PFSK-1 (cell line): Measurements from ENCODE around the gene PCSK4.

Source experiments
- FOXP2 ChIP-seq: optimal IDR thresholded peaks from 2 replicates; pipeline ENCODE3; 2011; ENCODE audit warnings: borderline replicate concordance, control low read depth, inconsistent platforms; ENCODE audit not compliant: insufficient read depth; ENCODE audit errors: extremely low read length, extremely low read depth
- POLR2AphosphoS5 ChIP-seq: IDR thresholded peaks from 2 replicates; pipeline ENCODE4 v1.6.1; 2012; ENCODE audit warnings: low read depth, mild to moderate bottlenecking, control low read depth, low read length, moderate library complexity
- REST ChIP-seq, 2 experiments: IDR thresholded peaks; 2 replicates each; pipeline versions ENCODE4 v1.6.1 to v1.8.0; 2011 to 2012; ENCODE audit warnings: low read depth in 2 of 2, low read length in 2 of 2, control low read depth in 1 of 2, inconsistent platforms in 1 of 2, mild to moderate bottlenecking in 1 of 2, moderate library complexity in 1 of 2; ENCODE audit not compliant: insufficient read depth in 1 of 2
- SIN3A ChIP-seq: IDR thresholded peaks from 2 replicates; pipeline ENCODE4 v1.6.1; 2012; ENCODE audit warnings: mild to moderate bottlenecking, low read length, moderate library complexity, borderline replicate concordance; ENCODE audit not compliant: insufficient read depth
- TAF1 ChIP-seq: IDR thresholded peaks from 2 replicates; pipeline ENCODE4 v1.6.1; 2012; ENCODE audit warnings: low read length, control low read depth, borderline replicate concordance; ENCODE audit not compliant: insufficient read depth

DNA sequence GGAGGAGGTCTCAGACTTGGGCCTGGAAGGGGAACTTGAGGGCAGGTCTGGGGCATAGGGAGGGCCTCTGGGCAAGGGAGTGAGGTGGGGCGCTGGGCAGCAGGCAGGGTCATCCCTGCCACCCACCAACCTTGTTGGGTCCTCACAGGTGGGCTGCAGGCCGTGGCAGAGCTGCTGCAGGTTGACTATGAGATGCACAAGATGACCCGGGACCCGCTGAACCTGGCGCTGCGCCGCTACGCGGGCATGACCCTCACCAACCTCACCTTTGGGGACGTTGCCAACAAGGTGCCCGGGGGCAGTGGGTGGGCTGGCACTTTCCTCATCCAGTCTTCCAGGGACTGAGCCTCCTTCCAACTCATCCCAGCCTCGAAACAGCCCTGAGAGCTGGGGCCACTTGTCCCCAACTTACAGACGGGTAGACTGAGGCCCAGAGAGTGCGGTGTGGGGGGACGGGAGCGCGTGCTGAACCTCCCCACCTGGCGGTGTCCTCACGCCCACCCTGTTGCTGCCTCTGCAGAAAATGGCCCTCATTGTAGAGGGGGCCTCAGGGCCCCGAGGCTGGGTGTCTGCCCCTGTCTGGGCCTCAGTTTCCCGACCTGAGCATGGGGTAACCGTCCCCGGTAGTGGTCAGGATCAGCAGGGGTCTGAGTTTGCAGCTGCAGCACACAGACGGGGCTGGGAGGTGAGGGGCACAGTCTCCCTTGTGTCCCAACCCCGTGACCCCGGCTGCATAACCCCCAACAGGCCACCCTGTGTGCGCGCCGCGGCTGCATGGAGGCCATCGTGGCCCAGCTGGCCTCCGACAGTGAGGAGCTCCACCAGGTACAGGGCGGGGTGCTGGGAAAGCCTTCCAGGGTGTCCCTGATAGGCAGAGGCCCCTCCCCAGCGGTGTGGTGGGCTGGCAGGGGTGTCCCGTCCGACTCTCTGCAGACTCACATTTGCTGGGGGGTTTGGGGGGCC lies 29.8 kb downstream of the PCSK4 start:
- TF ChIP-seq POLR2AphosphoS5 (no peak), REST (IDR thresholded peaks at IDR 0.05; ENCODE audit: insufficient read depth in 1 of 2, low read depth in 2 of 2, low read length in 2 of 2) (no peak), TAF1 (no peak), SIN3A (no peak), FOXP2 (no peak)
